Measurements from ENCODE around the gene BTF3. TPM values are rescaled to one million over a fixed set of nuclear protein-coding genes. Genes with fewer than 3 reads are reported as not detected.

Gene BTF3
- total and polyA plus RNA-seq, 11 donors: 336 to 824 (median 407) TPM

DNA sequence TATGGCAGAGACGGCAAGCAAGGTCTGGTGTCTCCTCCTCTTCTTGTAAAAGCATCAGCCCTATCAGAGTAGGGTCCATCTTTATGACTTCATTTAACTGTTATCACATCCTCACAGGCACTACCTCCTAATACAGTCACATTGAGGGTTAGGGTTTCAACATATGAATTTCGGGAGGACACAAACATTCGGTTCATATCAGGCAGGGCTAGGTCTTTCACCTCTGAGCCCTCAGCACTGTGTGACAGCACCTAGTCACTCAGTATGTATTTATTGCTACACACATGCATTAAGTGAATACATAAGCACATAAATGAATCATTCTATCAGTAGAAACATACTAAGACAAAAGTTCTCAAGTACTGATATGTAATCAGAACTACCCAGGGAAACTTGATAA lies 9.4 kb upstream of the BTF3 start:
- Histone ChIP-seq H3K27me3 (peaks cover 0 to 16% (median 0%) of the 10 kb centered on the region in 9 donors), H3K9me3 (no peaks in the 10 kb centered on the region), H3K4me1 (no peaks in the 10 kb centered on the region), H3K4me3 (no peak overlapping the region), H3K36me3 (no peaks in the 10 kb centered on the region), H3K27ac (no peak overlapping the region)
- WGBS, 4 donors: 68 to 79% (median 78%) methylated on average over 3 of the region's 3 CpGs
- ATAC-seq (no peak), DNase-seq (no peak)
- TF ChIP-seq POLR2A (IDR thresholded peaks at IDR 0.05): no peak
- TF ChIP-seq, protein P1, sequence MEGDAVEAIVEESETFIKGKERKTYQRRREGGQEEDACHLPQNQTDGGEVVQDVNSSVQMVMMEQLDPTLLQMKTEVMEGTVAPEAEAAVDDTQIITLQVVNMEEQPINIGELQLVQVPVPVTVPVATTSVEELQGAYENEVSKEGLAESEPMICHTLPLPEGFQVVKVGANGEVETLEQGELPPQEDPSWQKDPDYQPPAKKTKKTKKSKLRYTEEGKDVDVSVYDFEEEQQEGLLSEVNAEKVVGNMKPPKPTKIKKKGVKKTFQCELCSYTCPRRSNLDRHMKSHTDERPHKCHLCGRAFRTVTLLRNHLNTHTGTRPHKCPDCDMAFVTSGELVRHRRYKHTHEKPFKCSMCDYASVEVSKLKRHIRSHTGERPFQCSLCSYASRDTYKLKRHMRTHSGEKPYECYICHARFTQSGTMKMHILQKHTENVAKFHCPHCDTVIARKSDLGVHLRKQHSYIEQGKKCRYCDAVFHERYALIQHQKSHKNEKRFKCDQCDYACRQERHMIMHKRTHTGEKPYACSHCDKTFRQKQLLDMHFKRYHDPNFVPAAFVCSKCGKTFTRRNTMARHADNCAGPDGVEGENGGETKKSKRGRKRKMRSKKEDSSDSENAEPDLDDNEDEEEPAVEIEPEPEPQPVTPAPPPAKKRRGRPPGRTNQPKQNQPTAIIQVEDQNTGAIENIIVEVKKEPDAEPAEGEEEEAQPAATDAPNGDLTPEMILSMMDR (IDR thresholded peaks at IDR 0.05): no peak
- intact Hi-C loops (cut with DNase I): no loop called here

DNA sequence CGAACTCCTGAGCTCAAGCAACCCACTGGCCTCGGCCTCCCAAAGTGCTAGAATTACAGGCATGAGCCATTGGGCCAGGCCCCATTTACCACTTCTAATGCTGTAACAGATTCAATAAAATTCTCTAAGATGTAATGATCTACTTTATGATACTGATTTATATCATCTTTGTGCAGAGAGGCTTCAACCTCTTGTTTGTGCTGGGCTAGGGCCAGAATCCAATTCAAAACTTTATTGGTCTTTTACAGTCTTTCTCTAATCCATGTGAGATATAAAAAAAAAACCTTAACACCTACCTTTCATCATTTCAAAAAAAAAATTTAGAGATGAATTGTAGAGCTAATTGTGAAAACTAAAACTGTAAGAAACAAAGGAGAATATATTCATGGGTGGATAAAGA lies 8.2 kb upstream of the BTF3 start:
- H3K27ac ChIP-seq: no peak overlapping the region
- H3K36me3 ChIP-seq: no peaks in the 10 kb centered on the region
- intact Hi-C loops (cut with DNase I): no loop called here
- H3K9me3 ChIP-seq: no peaks in the 10 kb centered on the region
- no peaks in the 10 kb centered on the region for H3K4me1 ChIP-seq
- 89 to 96% (median 90%) methylated on average over 2 of the region's 2 CpGs for WGBS, 4 donors
- ATAC-seq (no peak), DNase-seq (no peak)
- peaks cover 0 to 16% (median 0%) of the 10 kb centered on the region in 9 donors for H3K27me3 ChIP-seq
- TF ChIP-seq, protein P1 (IDR thresholded peaks at IDR 0.05): no peak
- no peak for TF ChIP-seq POLR2A (IDR thresholded peaks at IDR 0.05)
- no peak overlapping the region for H3K4me3 ChIP-seq

DNA sequence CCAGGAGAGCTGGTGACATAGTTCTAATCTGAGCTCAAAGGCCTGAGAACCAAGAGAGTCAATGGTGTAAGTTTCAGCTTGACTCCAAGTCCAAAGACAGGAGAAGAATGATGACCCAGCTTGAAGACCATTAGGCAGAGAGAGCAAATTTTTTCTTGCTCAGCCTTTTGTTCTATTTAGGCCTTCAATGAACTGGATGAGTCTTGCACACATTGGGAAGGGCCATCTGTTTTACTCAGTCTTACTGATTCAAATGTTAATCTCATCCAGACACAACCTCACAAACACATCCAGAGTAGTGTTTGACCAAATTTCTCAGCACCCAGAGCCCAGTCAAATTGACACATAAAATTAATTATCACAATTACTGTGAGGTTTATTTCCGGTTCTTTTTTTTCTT lies 7.1 kb upstream of the BTF3 start:
- ATAC-seq (no peak), DNase-seq (no peak)
- intact Hi-C loops (cut with DNase I): no loop called here
- 85 to 96% (median 95%) methylated on average over 1 of the region's 1 CpG for WGBS, 4 donors
- Histone ChIP-seq H3K36me3 (no peaks in the 10 kb centered on the region), H3K4me1 (no peaks in the 10 kb centered on the region), H3K27ac (no peak overlapping the region), H3K9me3 (no peaks in the 10 kb centered on the region), H3K4me3 (no peak overlapping the region), H3K27me3 (peaks cover 0 to 16% (median 0%) of the 10 kb centered on the region in 9 donors)
- no peak for TF ChIP-seq POLR2A (IDR thresholded peaks at IDR 0.05)
- TF ChIP-seq, protein P1 (IDR thresholded peaks at IDR 0.05): no peak

DNA sequence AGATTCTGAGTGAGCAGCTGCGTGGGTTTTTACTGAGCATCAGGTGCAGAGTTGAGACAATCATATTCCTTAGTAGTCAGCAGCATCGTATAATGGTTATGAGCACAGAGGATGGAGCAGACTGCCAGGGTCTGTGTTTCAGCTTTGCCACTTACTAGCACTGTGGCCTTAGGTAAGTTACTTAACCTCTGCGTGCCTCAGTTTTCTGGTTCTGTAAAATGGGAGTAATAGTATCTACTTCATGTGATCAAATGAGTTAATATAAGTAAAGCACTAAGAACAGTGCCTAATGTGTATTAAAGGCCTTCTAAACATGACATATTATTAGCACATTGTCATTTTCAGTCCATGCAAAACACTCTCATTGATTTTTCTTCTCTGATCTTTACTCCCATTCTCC lies 4.8 kb upstream of the BTF3 start:
- no peak for DNase-seq
- 85 to 91% (median 88%) methylated on average over 3 of the region's 3 CpGs for WGBS, 4 donors
- H3K27me3 ChIP-seq: peaks cover 0 to 1% (median 0%) of the 10 kb centered on the region in 9 donors

More for the DNA sequence above, 4.8 kb upstream of the BTF3 start:
- Histone ChIP-seq H3K36me3 (no peaks in the 10 kb centered on the region), H3K9me3 (no peaks in the 10 kb centered on the region), H3K4me1 (peaks cover 0 to 16% (median 5%) of the 10 kb centered on the region in 12 donors), H3K4me3 (no peak overlapping the region), H3K27ac (no peak overlapping the region)
- TF ChIP-seq, protein P1 (IDR thresholded peaks at IDR 0.05): no peak
- TF ChIP-seq POLR2A (IDR thresholded peaks at IDR 0.05): no peak
- ATAC-seq: no peak
- intact Hi-C loops (cut with DNase I): no loop called here
